K562 (cell line): Measurements from ENCODE around the gene IRF9. TPM values are rescaled to one million over a fixed set of nuclear protein-coding genes. Genes with fewer than 3 reads are reported as not detected.

Source experiments
- CBX2 ChIP-seq: fragments of 200-600 bp; sonication (generic); IDR thresholded peaks from one replicate; pipeline ENCODE4 v1.6.1; 2012; ENCODE audit warnings: mild to moderate bottlenecking, low read length, inconsistent platforms; ENCODE audit not compliant: insufficient read depth, poor library complexity, severe bottlenecking
- CCNT2 ChIP-seq: IDR thresholded peaks from 2 replicates; pipeline ENCODE4 v1.6.1; 2011; ENCODE audit warnings: borderline replicate concordance, low read depth, mild to moderate bottlenecking, moderate library complexity, mixed read lengths, low read length; ENCODE audit not compliant: insufficient read length; ENCODE audit errors: extremely low read depth
- CREM ChIP-seq: IDR thresholded peaks from 2 replicates; pipeline ENCODE4 v1.6.1; 2014; ENCODE audit warnings: antibody characterized with exemption, low read depth
- GABPB1 ChIP-seq: sonication (generic); formaldehyde crosslinking; IDR thresholded peaks from 2 replicates; pipeline ENCODE4 v1.8.0; 2022; ENCODE audit warnings: mild to moderate bottlenecking, missing genetic modification reagents
- KDM4B ChIP-seq, 2 experiments: fragments of 450-650 bp in 1 of 2; sonication (generic) in 1 of 2; IDR thresholded peaks; 2 replicates each; pipeline ENCODE4 v1.6.1; 2016 to 2017; ENCODE audit warnings: borderline replicate concordance in 2 of 2, antibody characterized with exemption in 1 of 2, low read depth in 1 of 2, mild to moderate bottlenecking in 1 of 2
- NR2C1 ChIP-seq, 2 experiments: fragments of 450-650 bp; IDR thresholded peaks; 2 replicates each; pipeline ENCODE4 v1.6.1; 2017; ENCODE audit warnings: mild to moderate bottlenecking in 2 of 2, antibody characterized with exemption in 1 of 2, inconsistent platforms in 1 of 2, missing compliant biosample characterization in 1 of 2, missing genetic modification characterization in 1 of 2
- NR2C2 ChIP-seq, 2 experiments: fragments of 200-800 bp in 1 of 2; sonication (Bioruptor generic) in 1 of 2; sonication (generic) in 1 of 2; formaldehyde crosslinking in 1 of 2; IDR thresholded peaks; 2 replicates each; pipeline versions ENCODE4 v1.6.1 to v1.8.0; 2016 to 2022; ENCODE audit warnings: mild to moderate bottlenecking in 1 of 2, missing compliant biosample characterization in 1 of 2, missing genetic modification characterization in 1 of 2, missing genetic modification reagents in 1 of 2
- NR3C1 ChIP-seq: sonication (generic); formaldehyde crosslinking; IDR thresholded peaks from 2 replicates; pipeline ENCODE4 v1.8.1; 2022; ENCODE audit warnings: missing genetic modification reagents
- POLR2AphosphoS2 ChIP-seq: IDR thresholded peaks from 2 replicates; pipeline ENCODE4 v1.6.1; 2012; ENCODE audit warnings: low read length, improper control_type of control experiment
- POLR3A ChIP-seq: IDR thresholded peaks from 2 replicates; pipeline ENCODE4 v1.6.1; 2011; ENCODE audit warnings: borderline replicate concordance, mild to moderate bottlenecking, moderate library complexity; ENCODE audit not compliant: insufficient read length, insufficient read depth; ENCODE audit errors: extremely low read depth
- PURB ChIP-seq: sonication (generic); formaldehyde crosslinking; IDR thresholded peaks from 2 replicates; pipeline ENCODE4 v1.9.0; 2021; ENCODE audit warnings: low read depth, mild to moderate bottlenecking, missing genetic modification reagents
- TAF1 ChIP-seq: IDR thresholded peaks from 2 replicates; pipeline ENCODE4 v1.6.1; 2011; ENCODE audit warnings: mild to moderate bottlenecking, low read length, moderate library complexity; ENCODE audit not compliant: insufficient read depth, control insufficient read depth, severe bottlenecking; ENCODE audit errors: extremely low read depth
- ZC3H4 ChIP-seq: sonication (generic); formaldehyde crosslinking; IDR thresholded peaks from 2 replicates; pipeline ENCODE4 v1.9.0; 2021; ENCODE audit warnings: missing genetic modification reagents, borderline replicate concordance
- ZFP1 ChIP-seq: fragments of 450-650 bp; formaldehyde crosslinking; IDR thresholded peaks from 2 replicates; pipeline ENCODE4 v1.4.0; 2020; ENCODE audit warnings: mild to moderate bottlenecking, mixed read lengths
- polyA plus RNA-seq, 8 experiments: library from polyadenylated mRNA; depleted of rRNA in 4 of 8; stranded (reverse) in 5 of 8; unstranded in 3 of 8; fragments of >200 nt; fragmentation: Nextera tagmentation in 2 of 8; fragmentation: Illumina TruSeq in 1 of 8; extraction: Ambion mirVana in 2 of 8; extraction: Trizol in 1 of 8; gene quantifications; 2 replicates each; pipeline versions ENCODE4 v1.2.1 to v1.2.3, GENCODE V29; 2011 to 2014; ENCODE audit warnings: inconsistent platforms in 1 of 8, missing spikeins in 1 of 8
- total RNA-seq, 7 experiments: library from RNA; depleted of rRNA in 6 of 7; stranded (reverse); fragments of >200 nt in 6 of 7; fragmentation: Illumina TruSeq in 2 of 7; extraction: Trizol in 2 of 7; gene quantifications; 2 replicates each; pipeline versions ENCODE4 v1.2.1 to v1.2.3, GENCODE V29; 2011 to 2021; ENCODE audit warnings: low replicate concordance in 1 of 7
- TF ChIP-seq, protein P1 (sequence below), 3 experiments: fragments of 200-800 bp in 1 of 3; fragments of 250-450 bp in 1 of 3; fragments of 450-650 bp in 1 of 3; sonication (Bioruptor Pico) in 1 of 3; sonication (Bioruptor generic) in 1 of 3; formaldehyde crosslinking in 1 of 3; IDR thresholded peaks; 2 replicates each; pipeline versions ENCODE4 v1.6.1 to v1.8.0; 2016 to 2022; ENCODE audit warnings: mild to moderate bottlenecking in 2 of 3, missing genetic modification characterization in 2 of 3, missing compliant biosample characterization in 1 of 3, moderate library complexity in 1 of 3
- TF ChIP-seq, protein P2 (sequence below): fragments of 450-650 bp; formaldehyde crosslinking; IDR thresholded peaks from 2 replicates; pipeline ENCODE4 v1.4.0; 2022; ENCODE audit warnings: missing genetic modification characterization
- TF ChIP-seq, protein P3 (sequence below): fragments of 450-650 bp; formaldehyde crosslinking; IDR thresholded peaks from 2 replicates; pipeline ENCODE4 v1.4.0; 2022; ENCODE audit warnings: mild to moderate bottlenecking, moderate library complexity

IRF9 gene
- total and polyA plus RNA-seq, 9 of the 15 experiments (the other 6 are each of a cell fraction or from before 2014, with no cell fraction given), result 0.79 to 14.8 (median 6.1) TPM

DNA sequence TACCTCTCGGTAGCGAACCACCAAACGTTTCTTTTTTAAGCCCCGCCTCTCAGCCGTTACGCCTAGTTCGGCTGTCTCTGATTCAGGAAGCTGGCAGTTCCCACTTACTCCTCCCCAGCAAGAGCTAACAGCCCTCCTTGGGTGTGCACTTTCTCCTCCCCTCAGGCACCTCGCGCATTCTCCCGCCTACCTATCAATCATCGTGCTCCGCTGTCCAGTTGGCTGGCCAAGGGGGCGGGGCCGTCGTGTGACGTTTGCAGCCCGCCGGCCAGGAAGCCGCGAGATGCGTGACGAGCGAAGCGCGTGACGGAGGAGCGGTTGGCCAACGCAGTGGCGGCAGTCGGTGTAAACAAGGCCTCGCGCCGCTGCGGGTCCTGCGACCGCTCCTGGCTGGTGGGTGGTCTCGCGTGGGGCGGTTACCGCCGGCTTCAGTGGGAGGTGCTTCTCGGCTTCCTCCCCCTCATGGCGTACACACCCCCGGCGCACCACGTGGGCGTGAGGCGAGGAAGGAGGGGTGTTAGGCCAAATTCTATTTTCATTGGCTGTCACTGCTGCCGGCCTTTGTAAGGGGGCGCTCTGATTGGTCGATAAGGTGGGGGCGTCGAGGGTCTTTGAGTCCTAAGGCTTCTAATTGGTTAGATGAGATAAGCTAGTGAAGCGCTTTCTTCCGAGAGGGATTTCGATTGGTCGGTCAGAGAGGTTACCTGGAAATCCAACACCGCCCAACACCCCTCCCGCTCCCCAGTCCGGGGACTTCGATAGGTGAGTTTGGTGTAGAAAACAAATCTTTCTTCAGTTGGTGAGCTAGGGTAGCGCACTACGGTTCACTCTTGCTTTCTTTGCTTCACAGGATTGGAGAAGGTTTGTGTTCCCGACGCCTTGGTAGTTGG is 46.3 kb upstream of the IRF9 start, which contains the start of the genes DCAF11 and NRL (continued):
- TF ChIP-seq CCNT2 (peak; percentile 52), TAF1 (peak; percentile 60), NR2C1 (IDR thresholded peaks at IDR 0.05) (no peak), NR2C1 (tag; IDR thresholded peaks at IDR 0.05) (no peak), ZFP1 (CRISPR knock-in tag) (no peak), ZC3H4 (CRISPR knock-in tag) (no peak), CREM (peak; percentile 93), PURB (CRISPR knock-in tag) (no peak), CBX2 (no peak), KDM4B (IDR thresholded peaks at IDR 0.05; ENCODE audit: borderline replicate concordance in 2 of 2, low read depth in 1 of 2) (0 out of 4 replicates have a peak, but pooled peaks of 1 of the 2 experiments have one; percentile 68), GABPB1 (peak; percentile 70), NR2C2 (CRISPR knock-in tag; IDR thresholded peaks at IDR 0.05) (no peak), NR2C2 (tag; IDR thresholded peaks at IDR 0.05) (peak; percentile 78; the same call in 1 of the 2 replicates), POLR2AphosphoS2 (no peak), POLR3A (no peak), NR3C1 (CRISPR knock-in tag) (no peak)
- TF ChIP-seq, protein P1, sequence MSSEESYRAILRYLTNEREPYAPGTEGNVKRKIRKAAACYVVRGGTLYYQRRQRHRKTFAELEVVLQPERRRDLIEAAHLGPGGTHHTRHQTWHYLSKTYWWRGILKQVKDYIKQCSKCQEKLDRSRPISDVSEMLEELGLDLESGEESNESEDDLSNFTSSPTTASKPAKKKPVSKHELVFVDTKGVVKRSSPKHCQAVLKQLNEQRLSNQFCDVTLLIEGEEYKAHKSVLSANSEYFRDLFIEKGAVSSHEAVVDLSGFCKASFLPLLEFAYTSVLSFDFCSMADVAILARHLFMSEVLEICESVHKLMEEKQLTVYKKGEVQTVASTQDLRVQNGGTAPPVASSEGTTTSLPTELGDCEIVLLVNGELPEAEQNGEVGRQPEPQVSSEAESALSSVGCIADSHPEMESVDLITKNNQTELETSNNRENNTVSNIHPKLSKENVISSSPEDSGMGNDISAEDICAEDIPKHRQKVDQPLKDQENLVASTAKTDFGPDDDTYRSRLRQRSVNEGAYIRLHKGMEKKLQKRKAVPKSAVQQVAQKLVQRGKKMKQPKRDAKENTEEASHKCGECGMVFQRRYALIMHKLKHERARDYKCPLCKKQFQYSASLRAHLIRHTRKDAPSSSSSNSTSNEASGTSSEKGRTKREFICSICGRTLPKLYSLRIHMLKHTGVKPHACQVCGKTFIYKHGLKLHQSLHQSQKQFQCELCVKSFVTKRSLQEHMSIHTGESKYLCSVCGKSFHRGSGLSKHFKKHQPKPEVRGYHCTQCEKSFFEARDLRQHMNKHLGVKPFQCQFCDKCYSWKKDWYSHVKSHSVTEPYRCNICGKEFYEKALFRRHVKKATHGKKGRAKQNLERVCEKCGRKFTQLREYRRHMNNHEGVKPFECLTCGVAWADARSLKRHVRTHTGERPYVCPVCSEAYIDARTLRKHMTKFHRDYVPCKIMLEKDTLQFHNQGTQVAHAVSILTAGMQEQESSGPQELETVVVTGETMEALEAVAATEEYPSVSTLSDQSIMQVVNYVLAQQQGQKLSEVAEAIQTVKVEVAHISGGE (CRISPR knock-in tag; IDR thresholded peaks at IDR 0.05), result no peak
- TF ChIP-seq, protein P2, sequence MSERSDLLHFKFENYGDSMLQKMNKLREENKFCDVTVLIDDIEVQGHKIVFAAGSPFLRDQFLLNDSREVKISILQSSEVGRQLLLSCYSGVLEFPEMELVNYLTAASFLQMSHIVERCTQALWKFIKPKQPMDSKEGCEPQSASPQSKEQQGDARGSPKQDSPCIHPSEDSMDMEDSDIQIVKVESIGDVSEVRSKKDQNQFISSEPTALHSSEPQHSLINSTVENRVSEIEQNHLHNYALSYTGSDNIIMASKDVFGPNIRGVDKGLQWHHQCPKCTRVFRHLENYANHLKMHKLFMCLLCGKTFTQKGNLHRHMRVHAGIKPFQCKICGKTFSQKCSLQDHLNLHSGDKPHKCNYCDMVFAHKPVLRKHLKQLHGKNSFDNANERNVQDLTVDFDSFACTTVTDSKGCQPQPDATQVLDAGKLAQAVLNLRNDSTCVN (CRISPR knock-in tag), result no peak
- TF ChIP-seq, protein P3, sequence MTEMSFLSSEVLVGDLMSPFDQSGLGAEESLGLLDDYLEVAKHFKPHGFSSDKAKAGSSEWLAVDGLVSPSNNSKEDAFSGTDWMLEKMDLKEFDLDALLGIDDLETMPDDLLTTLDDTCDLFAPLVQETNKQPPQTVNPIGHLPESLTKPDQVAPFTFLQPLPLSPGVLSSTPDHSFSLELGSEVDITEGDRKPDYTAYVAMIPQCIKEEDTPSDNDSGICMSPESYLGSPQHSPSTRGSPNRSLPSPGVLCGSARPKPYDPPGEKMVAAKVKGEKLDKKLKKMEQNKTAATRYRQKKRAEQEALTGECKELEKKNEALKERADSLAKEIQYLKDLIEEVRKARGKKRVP (CRISPR knock-in tag), result no peak
